Neural progenitor cell (in vitro differentiated cells): ENCODE results near the gene ELMO1. TPM values are rescaled to one million over a fixed set of nuclear protein-coding genes. Genes with fewer than 3 reads are reported as not detected.

ENCODE experiments used
- DNase-seq: peaks from one replicate; pipeline ENCODE4 v3.0.0-alpha.2; 2016; ENCODE audit warnings: low spot score
- H2AFZ ChIP-seq: fragments of 200-600 bp; sonication (generic); replicated peaks from 2 replicates; pipeline ENCODE4 v1.6.1; 2016; ENCODE audit warnings: antibody characterized with exemption
- H3F3A ChIP-seq: fragments of 200-600 bp; sonication (generic); 2 replicates; pipeline ENCODE4 v1.6.1; 2016; ENCODE audit warnings: antibody characterized with exemption, low read depth
- H3K27ac ChIP-seq: fragments of 200-600 bp; sonication (generic); 2 replicates; pipeline ENCODE4 v1.5.1; 2016; ENCODE audit warnings: mild to moderate bottlenecking
- H3K27me3 ChIP-seq: fragments of 200-600 bp; sonication (generic); 2 replicates; pipeline ENCODE4 v1.6.1; 2016; ENCODE audit warnings: mild to moderate bottlenecking, moderate library complexity
- H3K36me3 ChIP-seq: fragments of 200-600 bp; sonication (generic); 2 replicates; pipeline ENCODE4 v1.5.1; 2016
- H3K4me1 ChIP-seq: fragments of 200-600 bp; sonication (generic); 2 replicates; pipeline ENCODE4 v1.6.1; 2016; ENCODE audit warnings: mixed run types
- H3K4me2 ChIP-seq: fragments of 200-600 bp; sonication (generic); 2 replicates; pipeline ENCODE4 v1.6.1; 2016
- H3K4me3 ChIP-seq: fragments of 200-600 bp; sonication (generic); 2 replicates; pipeline ENCODE4 v1.5.1; 2016
- H3K79me2 ChIP-seq: fragments of 200-600 bp; sonication (generic); 2 replicates; pipeline ENCODE4 v1.6.1; 2016; ENCODE audit warnings: low read depth
- H3K9ac ChIP-seq: fragments of 200-600 bp; sonication (generic); 2 replicates; pipeline ENCODE4 v1.6.1; 2016
- H3K9me3 ChIP-seq: fragments of 200-600 bp; sonication (generic); 2 replicates; pipeline ENCODE4 v1.5.1; 2016; ENCODE audit warnings: low read depth
- H4K20me1 ChIP-seq: fragments of 200-600 bp; sonication (generic); 2 replicates; pipeline ENCODE4 v1.6.1; 2016; ENCODE audit warnings: low read depth
- H3K27ac Mint-ChIP-seq: 3 replicates; pipeline ENCODE4 v1.8.0; 2021; ENCODE audit warnings: mixed read lengths
- H3K27me3 Mint-ChIP-seq: 2 replicates; pipeline ENCODE4 v1.8.0; 2022; ENCODE audit warnings: low read depth, mild to moderate bottlenecking, inconsistent platforms, moderate library complexity, mixed read lengths; ENCODE audit not compliant: insufficient read depth
- H3K36me3 Mint-ChIP-seq: 3 replicates; pipeline ENCODE4 v1.8.0; 2021; ENCODE audit warnings: mixed read lengths
- H3K4me1 Mint-ChIP-seq: 3 replicates; pipeline ENCODE4 v1.8.0; 2021; ENCODE audit warnings: mixed read lengths
- H3K4me3 Mint-ChIP-seq: 3 replicates; pipeline ENCODE4 v1.8.0; 2021; ENCODE audit warnings: mild to moderate bottlenecking, moderate library complexity, mixed read lengths
- H3K9me3 Mint-ChIP-seq: 3 replicates; pipeline ENCODE4 v1.8.0; 2020; ENCODE audit warnings: mixed read lengths
- CTCF ChIP-seq: fragments of 200-600 bp; sonication (generic); IDR thresholded peaks from 2 replicates; pipeline ENCODE4 v1.5.1; 2017; ENCODE audit warnings: antibody characterized with exemption, mild to moderate bottlenecking
- EZH2 ChIP-seq: fragments of 200-600 bp; sonication (generic); IDR thresholded peaks from 2 replicates; pipeline ENCODE4 v1.6.1; 2017; ENCODE audit warnings: antibody characterized with exemption, mild to moderate bottlenecking, moderate library complexity
- EZH2phosphoT487 ChIP-seq: fragments of 200-600 bp; sonication (generic); IDR thresholded peaks from 2 replicates; pipeline ENCODE4 v1.6.1; 2017; ENCODE audit warnings: antibody characterized with exemption
- total RNA-seq: library from RNA; depleted of rRNA; stranded (reverse); fragments of >200 nt; gene quantifications from 2 replicates; pipeline ENCODE4 v1.2.3, GENCODE V29; 2015; ENCODE audit warnings: low replicate concordance

ELMO1 gene
- total RNA-seq, 1 donor from 2014 or later, result 22.0 TPM

- Histone ChIP-seq H3K4me3 (no peak overlapping the region), H3K9ac (no peak overlapping the region), H2AFZ (no peak overlapping the region), H3F3A (peaks cover 26% of the 10 kb centered on the region), H4K20me1 (no peaks in the 10 kb centered on the region), H3K36me3 (no peaks in the 10 kb centered on the region), H3K79me2 (no peaks in the 10 kb centered on the region), H3K27me3 (no peaks in the 10 kb centered on the region), H3K4me2 (no peak overlapping the region), H3K4me1 (peaks cover 28% of the 10 kb centered on the region), H3K27ac (no peak overlapping the region), H3K9me3 (no peaks in the 10 kb centered on the region)
- no peak for TF ChIP-seq CTCF
- TF ChIP-seq EZH2, result no peak
- no peak for TF ChIP-seq EZH2phosphoT487
- H3K36me3 Mint-ChIP-seq, result peaks cover under 1% of the 10 kb centered on the region
- H3K4me3 Mint-ChIP-seq, result no peak overlapping the region
- H3K4me1 Mint-ChIP-seq, result peaks cover 21% of the 10 kb centered on the region
- no peak for DNase-seq
- no peaks in the 10 kb centered on the region for H3K27me3 Mint-ChIP-seq
- H3K27ac Mint-ChIP-seq, result no peak overlapping the region
- H3K9me3 Mint-ChIP-seq, result no peaks in the 10 kb centered on the region
These were observed 479.3 kb downstream of the ELMO1 start for GRCh38 chr7:36969376-36969775.

GRCh38 chr7:36967387-36967786, 481.3 kb downstream of the ELMO1 start:
- DNase-seq, result peak; percentile 87
- H3K36me3 Mint-ChIP-seq, result no peaks in the 10 kb centered on the region
- H3K27ac Mint-ChIP-seq, result peak overlapping the region; percentile 9
- H3K27me3 Mint-ChIP-seq, result no peaks in the 10 kb centered on the region
- H3K4me3 ChIP-seq, result no peak overlapping the region
- no peaks in the 10 kb centered on the region for H3K27me3 ChIP-seq
- no peaks in the 10 kb centered on the region for H3K79me2 ChIP-seq
- peaks cover 23% of the 10 kb centered on the region for H3K4me1 Mint-ChIP-seq
- no peak overlapping the region for H3K9ac ChIP-seq
- no peak for TF ChIP-seq EZH2phosphoT487
- TF ChIP-seq CTCF, result peak; percentile 88
- no peak overlapping the region for H3K4me3 Mint-ChIP-seq
- peaks cover 25% of the 10 kb centered on the region for H3F3A ChIP-seq
- H4K20me1 ChIP-seq, result no peaks in the 10 kb centered on the region
- no peak overlapping the region for H3K27ac ChIP-seq
- H3K36me3 ChIP-seq, result no peaks in the 10 kb centered on the region
- H3K4me1 ChIP-seq, result peaks cover 28% of the 10 kb centered on the region
- H3K9me3 Mint-ChIP-seq, result no peaks in the 10 kb centered on the region
- no peaks in the 10 kb centered on the region for H3K9me3 ChIP-seq
- H2AFZ ChIP-seq, result no peak overlapping the region
- H3K4me2 ChIP-seq, result no peak overlapping the region

DNA sequence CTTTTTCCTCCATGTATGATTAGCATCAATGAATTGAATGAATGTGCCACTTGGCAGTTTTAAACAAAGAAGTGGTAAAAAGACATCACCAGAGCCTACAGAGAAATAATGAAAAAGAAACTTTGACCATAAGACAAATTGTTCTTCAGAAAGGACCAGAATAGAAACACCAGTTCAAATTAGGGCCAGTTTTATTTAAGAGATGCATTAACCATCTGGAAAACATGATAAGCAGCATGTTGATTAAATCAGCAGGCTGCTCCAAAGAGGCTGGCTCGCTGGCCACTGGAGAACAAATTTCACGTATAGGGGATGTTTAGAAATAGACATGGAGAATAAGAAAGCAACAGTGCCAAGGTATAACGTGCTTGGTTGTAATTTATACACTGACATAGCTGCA, 482.0 kb downstream of the ELMO1 start:
- no peak overlapping the region for H3K9ac ChIP-seq
- H3K27ac Mint-ChIP-seq, result no peak overlapping the region
- peaks cover 28% of the 10 kb centered on the region for H3K4me1 ChIP-seq
- no peaks in the 10 kb centered on the region for H4K20me1 ChIP-seq
- H3K36me3 Mint-ChIP-seq, result no peaks in the 10 kb centered on the region
- H3K36me3 ChIP-seq, result no peaks in the 10 kb centered on the region
- H3K4me2 ChIP-seq, result no peak overlapping the region
- no peaks in the 10 kb centered on the region for H3K27me3 ChIP-seq
- H3K27ac ChIP-seq, result no peak overlapping the region
- H3F3A ChIP-seq, result peaks cover 17% of the 10 kb centered on the region
- H2AFZ ChIP-seq, result no peak overlapping the region
- no peaks in the 10 kb centered on the region for H3K79me2 ChIP-seq
- peaks cover 26% of the 10 kb centered on the region for H3K4me1 Mint-ChIP-seq
- DNase-seq, result no peak
- H3K4me3 ChIP-seq, result no peak overlapping the region
- TF ChIP-seq CTCF (no peak), EZH2phosphoT487 (no peak), EZH2 (no peak)
- H3K9me3 ChIP-seq, result no peaks in the 10 kb centered on the region
- no peak overlapping the region for H3K4me3 Mint-ChIP-seq
- no peaks in the 10 kb centered on the region for H3K9me3 Mint-ChIP-seq
- no peaks in the 10 kb centered on the region for H3K27me3 Mint-ChIP-seq

DNA sequence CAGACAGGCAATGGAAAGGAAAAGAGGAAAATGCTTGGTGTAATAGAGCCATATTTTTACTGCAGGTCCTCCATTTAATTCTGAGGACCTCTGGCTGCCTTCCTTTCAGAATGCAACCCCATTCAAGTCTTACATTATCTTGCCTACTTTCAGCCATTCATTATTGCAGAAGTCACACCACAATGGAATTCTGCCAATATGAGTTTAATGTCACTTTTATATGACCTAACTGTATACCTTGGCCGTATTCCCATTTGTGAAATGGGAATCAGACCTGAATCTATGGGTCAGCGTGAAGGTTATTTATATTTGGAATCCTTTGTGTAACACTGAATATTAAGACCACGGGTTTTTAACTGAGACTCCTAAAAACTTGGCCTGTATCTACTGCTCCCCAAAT, 482.6 kb downstream of the ELMO1 start:
- H3K36me3 ChIP-seq, result no peaks in the 10 kb centered on the region
- H3K27ac ChIP-seq, result no peak overlapping the region
- no peaks in the 10 kb centered on the region for H3K9me3 ChIP-seq
- no peaks in the 10 kb centered on the region for H3K79me2 ChIP-seq
- H3K4me2 ChIP-seq, result no peak overlapping the region
- Mint-ChIP-seq H3K4me3 (no peak overlapping the region), H3K27me3 (no peaks in the 10 kb centered on the region), H3K27ac (no peak overlapping the region), H3K4me1 (peaks cover 22% of the 10 kb centered on the region), H3K9me3 (no peaks in the 10 kb centered on the region), H3K36me3 (no peaks in the 10 kb centered on the region)
- H3K9ac ChIP-seq, result no peak overlapping the region
- no peaks in the 10 kb centered on the region for H4K20me1 ChIP-seq
- no peak overlapping the region for H3K4me3 ChIP-seq
- DNase-seq, result no peak
- peaks cover 26% of the 10 kb centered on the region for H3K4me1 ChIP-seq
- no peaks in the 10 kb centered on the region for H3K27me3 ChIP-seq
- peaks cover 12% of the 10 kb centered on the region for H3F3A ChIP-seq
- TF ChIP-seq EZH2phosphoT487 (no peak), CTCF (no peak), EZH2 (no peak)
- H2AFZ ChIP-seq, result no peak overlapping the region
